Endothelial cell (in vitro differentiated cells): ENCODE results near the gene MMP23B. TPM values are rescaled to one million over a fixed set of nuclear protein-coding genes. Genes with fewer than 3 reads are reported as not detected.
A peak's percentile ranks its signal among the peaks of the same experiment; 100 is the strongest.

ENCODE experiments used
- DNase-seq: peaks from one replicate; pipeline ENCODE4 v3.0.0; 2021; ENCODE audit warnings: low spot score
- H3K27ac Mint-ChIP-seq: one replicate; pipeline ENCODE4 v1.8.0; 2021; ENCODE audit warnings: mixed read lengths, inconsistent platforms; ENCODE audit not compliant: unreplicated experiment
- H3K27me3 Mint-ChIP-seq: one replicate; pipeline ENCODE4 v1.8.0; 2021; ENCODE audit warnings: mild to moderate bottlenecking, moderate library complexity, mixed read lengths, inconsistent platforms; ENCODE audit not compliant: unreplicated experiment
- H3K36me3 Mint-ChIP-seq: one replicate; pipeline ENCODE4 v1.8.0; 2021; ENCODE audit warnings: mild to moderate bottlenecking, low read depth, mixed read lengths, inconsistent platforms; ENCODE audit not compliant: unreplicated experiment
- H3K4me1 Mint-ChIP-seq: one replicate; pipeline ENCODE4 v1.8.0; 2021; ENCODE audit warnings: mild to moderate bottlenecking, mixed read lengths, inconsistent platforms; ENCODE audit not compliant: unreplicated experiment
- H3K4me3 Mint-ChIP-seq: one replicate; pipeline ENCODE4 v1.8.0; 2021; ENCODE audit warnings: mild to moderate bottlenecking, mixed read lengths, inconsistent platforms; ENCODE audit not compliant: unreplicated experiment
- H3K9me3 Mint-ChIP-seq: one replicate; pipeline ENCODE4 v1.8.0; 2021; ENCODE audit warnings: mixed read lengths, inconsistent platforms; ENCODE audit not compliant: unreplicated experiment
- total RNA-seq: library from RNA; stranded (reverse); fragmentation: NEBNext Ultra II Directional; extraction: Animal tissue kit (Norgen Biotek cat#: 25700); gene quantifications from one replicate; pipeline ENCODE4 v1.2.1, GENCODE V29; 2021; ENCODE audit not compliant: unreplicated experiment
- TF ChIP-seq, protein P1 (sequence below): fragments of 200-600 bp; sonication (generic); IDR thresholded peaks from one replicate; pipeline ENCODE4 v1.5.0; 2021; ENCODE audit warnings: antibody characterized with exemption; ENCODE audit not compliant: unreplicated experiment

The MMP23B gene
- total RNA-seq, 1 donor from 2014 or later: 26.7 TPM

DNA sequence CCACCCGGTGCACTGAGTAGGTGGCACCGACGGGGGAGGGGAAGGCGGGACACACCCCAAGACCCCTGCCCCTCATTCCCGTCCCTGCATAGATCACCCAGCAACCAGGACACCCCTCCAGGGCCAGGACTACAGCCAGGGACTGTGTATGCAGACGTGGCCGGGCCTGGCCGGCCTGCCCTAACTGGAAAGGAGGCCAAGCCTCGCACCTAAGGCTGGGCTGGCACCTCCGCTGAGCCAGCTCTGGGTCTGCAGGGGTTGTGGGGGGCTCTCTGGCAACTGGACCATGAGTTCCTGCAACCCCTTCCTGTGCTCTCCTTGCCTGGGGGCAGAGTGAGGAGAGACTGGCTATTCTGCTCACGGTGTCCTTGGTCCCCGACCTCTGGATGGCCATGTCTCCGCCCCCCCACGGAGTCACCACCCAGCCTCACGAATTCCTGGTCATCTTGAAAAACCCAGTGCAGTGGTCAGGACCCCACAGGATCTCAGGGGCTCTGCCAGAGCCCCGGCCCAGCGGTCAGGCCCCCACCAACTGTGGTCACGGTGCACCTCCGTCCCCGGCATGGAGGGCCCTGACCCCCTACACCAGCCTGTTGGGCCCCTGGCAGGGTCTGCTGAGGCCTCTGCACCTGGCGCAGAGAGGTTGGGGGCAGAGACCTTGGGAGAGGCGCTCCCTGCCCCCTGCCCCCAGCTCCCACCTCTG lies 31.0 kb upstream of the MMP23B start:
- H3K9me3 Mint-ChIP-seq: no peaks in the 10 kb centered on the region
- H3K4me3 Mint-ChIP-seq: no peak overlapping the region
- H3K4me1 Mint-ChIP-seq: no peaks in the 10 kb centered on the region
- peaks cover 10% of the 10 kb centered on the region for H3K27me3 Mint-ChIP-seq
- H3K36me3 Mint-ChIP-seq: no peaks in the 10 kb centered on the region
- peak; percentile 4 for DNase-seq
- TF ChIP-seq, protein P1, sequence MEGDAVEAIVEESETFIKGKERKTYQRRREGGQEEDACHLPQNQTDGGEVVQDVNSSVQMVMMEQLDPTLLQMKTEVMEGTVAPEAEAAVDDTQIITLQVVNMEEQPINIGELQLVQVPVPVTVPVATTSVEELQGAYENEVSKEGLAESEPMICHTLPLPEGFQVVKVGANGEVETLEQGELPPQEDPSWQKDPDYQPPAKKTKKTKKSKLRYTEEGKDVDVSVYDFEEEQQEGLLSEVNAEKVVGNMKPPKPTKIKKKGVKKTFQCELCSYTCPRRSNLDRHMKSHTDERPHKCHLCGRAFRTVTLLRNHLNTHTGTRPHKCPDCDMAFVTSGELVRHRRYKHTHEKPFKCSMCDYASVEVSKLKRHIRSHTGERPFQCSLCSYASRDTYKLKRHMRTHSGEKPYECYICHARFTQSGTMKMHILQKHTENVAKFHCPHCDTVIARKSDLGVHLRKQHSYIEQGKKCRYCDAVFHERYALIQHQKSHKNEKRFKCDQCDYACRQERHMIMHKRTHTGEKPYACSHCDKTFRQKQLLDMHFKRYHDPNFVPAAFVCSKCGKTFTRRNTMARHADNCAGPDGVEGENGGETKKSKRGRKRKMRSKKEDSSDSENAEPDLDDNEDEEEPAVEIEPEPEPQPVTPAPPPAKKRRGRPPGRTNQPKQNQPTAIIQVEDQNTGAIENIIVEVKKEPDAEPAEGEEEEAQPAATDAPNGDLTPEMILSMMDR: no peak
- H3K27ac Mint-ChIP-seq: no peak overlapping the region

DNA sequence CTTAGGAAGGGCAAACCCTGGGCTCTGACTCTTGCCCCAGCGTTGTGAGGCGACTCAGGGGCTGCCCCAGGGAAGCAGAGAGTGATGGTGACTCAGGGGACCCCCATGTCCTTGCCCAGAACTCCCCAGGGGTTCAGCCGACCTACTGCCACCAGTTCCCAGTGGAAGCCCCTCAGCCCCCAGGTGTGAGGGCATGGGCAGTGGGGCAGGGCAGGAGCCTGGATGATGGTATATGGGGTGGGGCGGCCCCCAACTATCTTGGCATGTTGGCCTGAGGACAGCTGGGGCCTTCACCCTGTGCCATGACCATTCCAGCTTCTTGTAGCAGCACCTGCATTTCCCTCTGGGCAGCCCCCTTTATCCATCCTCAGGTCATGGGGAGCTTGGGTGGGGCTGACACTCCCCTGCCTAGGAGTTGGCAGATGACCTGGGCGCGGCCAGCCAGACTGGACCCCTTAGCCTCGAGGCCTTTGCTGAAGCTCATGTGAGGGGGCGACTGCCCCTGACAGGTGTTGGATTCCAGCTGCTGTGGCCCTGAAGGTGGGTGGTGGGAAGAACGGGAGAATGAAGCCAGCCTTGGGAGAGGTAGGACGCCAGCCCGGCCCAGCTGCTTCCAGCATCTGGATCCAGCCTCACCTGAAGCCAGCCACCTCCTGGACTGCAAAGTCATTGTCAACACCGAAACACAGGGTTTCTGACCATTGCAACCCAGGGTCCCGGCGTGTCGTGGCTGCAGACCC lies 30.2 kb upstream of the MMP23B start:
- H3K4me3 Mint-ChIP-seq: no peak overlapping the region

DNA sequence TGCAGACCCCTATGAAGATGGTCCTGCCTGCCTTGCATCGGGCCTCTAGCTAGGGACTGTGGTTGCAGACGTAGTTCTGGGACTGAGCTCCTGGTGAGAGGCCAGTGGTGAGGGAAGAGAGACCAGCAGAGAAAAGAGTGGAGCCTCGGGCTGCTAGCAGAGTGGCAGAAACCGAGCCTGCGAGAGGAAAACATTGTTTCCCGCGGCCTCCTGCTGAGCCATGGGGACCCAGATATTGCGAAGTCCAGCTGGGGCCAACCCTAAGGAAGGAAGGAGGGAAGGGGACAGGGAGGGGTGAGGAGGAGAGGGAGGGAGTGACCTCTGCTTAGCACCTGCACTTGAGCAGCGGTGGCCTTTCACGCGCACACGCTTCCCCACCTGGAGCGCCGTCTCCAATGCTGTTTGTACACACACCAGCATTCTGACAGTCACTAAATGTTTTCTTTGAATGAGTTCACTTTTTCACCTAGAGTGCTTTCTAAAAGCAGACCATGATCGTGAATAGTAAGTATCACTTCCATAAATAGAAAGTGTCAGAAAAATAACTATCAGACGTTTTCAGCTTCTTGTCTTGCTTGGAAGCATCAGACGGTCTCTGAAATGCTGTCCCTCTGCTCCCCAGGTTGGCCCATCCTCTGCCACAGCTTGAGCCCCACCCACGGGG lies 29.5 kb upstream of the MMP23B start:
- Mint-ChIP-seq H3K9me3 (no peaks in the 10 kb centered on the region), H3K27me3 (peaks cover 10% of the 10 kb centered on the region), H3K4me1 (peaks cover 2% of the 10 kb centered on the region), H3K27ac (no peak overlapping the region), H3K36me3 (peaks cover 5% of the 10 kb centered on the region), H3K4me3 (no peak overlapping the region)
- TF ChIP-seq, protein P1: no peak
- DNase-seq: no peak

More for the DNA sequence above, 30.2 kb upstream of the MMP23B start:
- H3K9me3 Mint-ChIP-seq: no peaks in the 10 kb centered on the region
- H3K27ac Mint-ChIP-seq: no peak overlapping the region
- no peak for DNase-seq
- H3K36me3 Mint-ChIP-seq: peaks cover 1% of the 10 kb centered on the region
- H3K27me3 Mint-ChIP-seq: peaks cover 10% of the 10 kb centered on the region
- no peaks in the 10 kb centered on the region for H3K4me1 Mint-ChIP-seq
- TF ChIP-seq, protein P1: no peak

DNA sequence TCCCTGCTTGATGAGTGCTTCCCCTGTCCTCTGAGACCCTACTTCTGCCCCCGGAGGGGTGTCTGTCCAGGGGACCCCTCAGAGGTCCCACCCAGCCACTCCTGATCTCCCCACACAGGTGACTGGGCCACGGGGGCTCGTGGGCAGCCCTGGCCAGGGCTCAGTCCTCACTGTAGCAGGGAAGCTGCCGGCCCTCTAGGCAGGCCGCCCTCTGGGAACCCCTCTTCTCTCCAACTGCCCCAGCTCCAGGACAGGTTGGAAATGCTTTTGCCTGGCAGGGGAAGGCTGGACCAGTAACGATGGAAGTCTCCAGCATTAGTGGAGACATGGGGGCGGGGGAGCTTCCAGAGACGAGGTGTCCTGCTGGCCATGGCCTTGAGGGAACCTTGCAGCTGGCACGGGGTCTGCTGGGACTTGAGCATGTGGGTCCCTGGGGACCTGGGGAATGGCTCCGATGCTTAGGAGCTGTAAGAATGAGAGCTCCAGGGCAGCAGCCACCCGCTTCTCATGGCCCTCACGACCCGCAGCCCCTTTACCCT lies 28.9 kb upstream of the MMP23B start:
- TF ChIP-seq, protein P1: no peak
- Mint-ChIP-seq H3K9me3 (no peaks in the 10 kb centered on the region), H3K36me3 (peaks cover 8% of the 10 kb centered on the region), H3K4me1 (peaks cover 2% of the 10 kb centered on the region), H3K27ac (no peak overlapping the region), H3K4me3 (no peak overlapping the region), H3K27me3 (peaks cover 12% of the 10 kb centered on the region)
- no peak for DNase-seq
